Measurements from ENCODE around the gene DPH1.

- no peak for TF ChIP-seq CTCF (IDR thresholded peaks at IDR 0.05)
- no peak for TF ChIP-seq POLR2A (IDR thresholded peaks at IDR 0.05)
Measured at GRCh38 chr17:2063261-2064146, 33.6 kb downstream of the DPH1 start.

Data from Peyer's patch (tissue), 4 donors.